Measurements from ENCODE around the gene MRS2. TPM values are rescaled to one million over a fixed set of nuclear protein-coding genes. Genes with fewer than 3 reads are reported as not detected.

The MRS2 gene
- total RNA-seq, 1 experiment from 2014 or later: 19.8 TPM

DNA sequence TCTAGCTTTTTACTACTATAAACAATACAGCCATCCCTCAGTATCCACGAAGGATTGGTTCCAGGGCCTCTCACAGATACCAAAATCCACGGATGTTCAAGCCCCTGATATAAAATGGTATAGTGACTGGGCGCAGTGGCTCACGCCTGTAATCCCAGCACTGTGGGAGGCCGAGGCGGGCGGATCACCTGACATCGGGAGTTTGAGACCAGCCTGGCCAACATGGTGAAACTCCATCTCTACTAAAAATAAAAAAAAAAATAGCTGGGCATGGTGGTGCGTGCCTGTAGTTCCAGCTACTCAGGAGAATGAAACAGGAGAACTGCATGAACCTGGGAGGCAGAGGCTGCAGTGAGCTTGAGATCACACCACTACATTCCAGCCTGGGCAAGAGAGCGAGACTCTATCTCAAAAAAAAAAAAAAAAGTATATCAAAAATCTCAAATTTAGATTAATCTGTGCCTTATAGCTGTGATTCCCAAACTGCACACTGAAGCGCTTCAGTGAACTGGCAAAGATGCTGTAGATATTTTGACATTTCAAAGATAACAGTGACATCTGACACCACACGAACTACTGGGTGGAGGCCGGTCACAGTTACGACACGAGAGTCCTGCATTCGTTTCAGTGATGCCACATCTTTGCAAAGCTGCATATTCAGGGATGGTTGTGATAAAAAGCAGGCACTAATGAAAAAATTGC is 38.3 kb downstream of the MRS2 start:
- no peaks in the 10 kb centered on the region for H3F3A ChIP-seq (ENCODE audit: low read length, unreplicated experiment)
- no TSS peak for BruUV-seq (replicated peaks)
- no peaks in the 10 kb centered on the region for H3K27me3 ChIP-seq (ENCODE audit: low read length)
- no peak overlapping the region for H3K4me3 ChIP-seq (ENCODE audit: low read length)
- H3K36me3 ChIP-seq (ENCODE audit: low read depth, low read length): no peaks in the 10 kb centered on the region
- ChIA-PET POLR2A (ENCODE audit: unreplicated experiment) (no interaction called here), CTCF (no interaction called here)
- no peak for ATAC-seq
- H3K4me1 ChIP-seq (ENCODE audit: insufficient read depth, low read length): 0 out of 2 replicates have a peak, but pooled peaks cover 3% of the 10 kb centered on the region
- intact Hi-C loops (cut with micrococcal nuclease): no loop called here
- DNase-seq: no peak
- no peaks in the 10 kb centered on the region for H3K9me3 ChIP-seq (ENCODE audit: low read length)
- H4K20me1 ChIP-seq (ENCODE audit: low read length): no peaks in the 10 kb centered on the region
- no peaks in the 10 kb centered on the region for H3K9me2 ChIP-seq (replicated peaks; ENCODE audit: low read length)
- H3K27ac ChIP-seq (ENCODE audit: low read length): no peak overlapping the region
- no peaks in the 10 kb centered on the region for H3K79me2 ChIP-seq (ENCODE audit: low read length)
- no peak overlapping the region for H2AFZ ChIP-seq (ENCODE audit: low read length)
- H3K9ac ChIP-seq (ENCODE audit: low read length): no peak overlapping the region
- H3K4me2 ChIP-seq (ENCODE audit: low read length): no peak overlapping the region
- TF ChIP-seq, protein P1, sequence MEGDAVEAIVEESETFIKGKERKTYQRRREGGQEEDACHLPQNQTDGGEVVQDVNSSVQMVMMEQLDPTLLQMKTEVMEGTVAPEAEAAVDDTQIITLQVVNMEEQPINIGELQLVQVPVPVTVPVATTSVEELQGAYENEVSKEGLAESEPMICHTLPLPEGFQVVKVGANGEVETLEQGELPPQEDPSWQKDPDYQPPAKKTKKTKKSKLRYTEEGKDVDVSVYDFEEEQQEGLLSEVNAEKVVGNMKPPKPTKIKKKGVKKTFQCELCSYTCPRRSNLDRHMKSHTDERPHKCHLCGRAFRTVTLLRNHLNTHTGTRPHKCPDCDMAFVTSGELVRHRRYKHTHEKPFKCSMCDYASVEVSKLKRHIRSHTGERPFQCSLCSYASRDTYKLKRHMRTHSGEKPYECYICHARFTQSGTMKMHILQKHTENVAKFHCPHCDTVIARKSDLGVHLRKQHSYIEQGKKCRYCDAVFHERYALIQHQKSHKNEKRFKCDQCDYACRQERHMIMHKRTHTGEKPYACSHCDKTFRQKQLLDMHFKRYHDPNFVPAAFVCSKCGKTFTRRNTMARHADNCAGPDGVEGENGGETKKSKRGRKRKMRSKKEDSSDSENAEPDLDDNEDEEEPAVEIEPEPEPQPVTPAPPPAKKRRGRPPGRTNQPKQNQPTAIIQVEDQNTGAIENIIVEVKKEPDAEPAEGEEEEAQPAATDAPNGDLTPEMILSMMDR (conservative IDR thresholded peaks at IDR 0.05; ENCODE audit: low read depth, low read length): no peak
- TF ChIP-seq EZH2 (IDR thresholded peaks at IDR 0.05; ENCODE audit: low read length, unreplicated experiment): no peak
- no peak for TF ChIP-seq EZH2phosphoT487 (IDR thresholded peaks at IDR 0.05; ENCODE audit: borderline replicate concordance, low read length)

DNA sequence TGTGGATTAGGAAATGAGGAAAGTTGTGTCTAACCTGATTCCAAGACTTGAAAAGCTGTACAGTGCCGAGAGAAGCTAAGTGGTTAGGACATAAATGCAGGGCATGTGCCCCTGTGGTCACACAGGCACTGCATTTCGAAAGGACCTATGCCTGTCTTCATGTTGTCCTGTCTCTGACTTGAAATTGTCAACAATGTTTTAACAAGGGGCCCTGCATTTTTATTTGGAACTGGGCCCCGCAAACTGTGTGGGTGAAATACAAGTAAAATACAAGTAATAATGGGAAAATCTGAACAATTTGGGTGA is 38.8 kb downstream of the MRS2 start:
- Histone ChIP-seq H3K27me3 (ENCODE audit: low read length) (no peaks in the 10 kb centered on the region), H3K9ac (ENCODE audit: low read length) (no peak overlapping the region), H3K36me3 (ENCODE audit: low read depth, low read length) (no peaks in the 10 kb centered on the region), H3K4me3 (ENCODE audit: low read length) (no peak overlapping the region), H3K9me2 (replicated peaks; ENCODE audit: low read length) (no peaks in the 10 kb centered on the region), H3K27ac (ENCODE audit: low read length) (no peak overlapping the region), H2AFZ (ENCODE audit: low read length) (no peak overlapping the region), H3K9me3 (ENCODE audit: low read length) (no peaks in the 10 kb centered on the region), H3K79me2 (ENCODE audit: low read length) (no peaks in the 10 kb centered on the region), H3K4me2 (ENCODE audit: low read length) (no peak overlapping the region), H3F3A (ENCODE audit: low read length, unreplicated experiment) (no peaks in the 10 kb centered on the region), H4K20me1 (ENCODE audit: low read length) (no peaks in the 10 kb centered on the region), H3K4me1 (ENCODE audit: insufficient read depth, low read length) (0 out of 2 replicates have a peak, but pooled peaks cover 3% of the 10 kb centered on the region)
- DNase-seq (no peak), ATAC-seq (no peak)
- TF ChIP-seq EZH2phosphoT487 (IDR thresholded peaks at IDR 0.05; ENCODE audit: borderline replicate concordance, low read length) (no peak), EZH2 (IDR thresholded peaks at IDR 0.05; ENCODE audit: low read length, unreplicated experiment) (no peak)
- TF ChIP-seq, protein P1 (conservative IDR thresholded peaks at IDR 0.05; ENCODE audit: low read depth, low read length): no peak
- CTCF ChIA-PET: no interaction called here
- POLR2A ChIA-PET (ENCODE audit: unreplicated experiment): no interaction called here
- BruUV-seq (replicated peaks): no TSS peak
- intact Hi-C loops (cut with micrococcal nuclease): no loop called here

DNA sequence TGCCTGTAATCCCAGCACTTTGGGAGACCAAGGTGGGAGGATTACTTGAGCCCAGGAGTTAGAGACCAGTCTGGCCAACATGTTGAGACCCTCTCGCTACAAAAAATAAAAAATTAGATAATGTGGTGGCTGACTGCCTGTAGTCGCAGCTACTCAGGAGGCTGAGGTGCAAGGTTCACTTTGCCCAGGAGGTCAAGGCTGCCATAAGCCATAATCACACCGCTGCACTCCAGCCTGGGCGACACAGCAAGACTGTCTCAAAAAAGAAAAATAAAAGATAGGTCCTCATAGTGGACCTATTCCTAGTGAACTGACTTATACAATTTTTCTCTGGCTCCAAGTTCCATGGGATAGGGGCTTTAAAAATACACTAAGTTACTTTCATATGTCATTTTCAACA is 41.9 kb downstream of the MRS2 start:
- BruUV-seq (replicated peaks): no TSS peak
- H3K9me3 ChIP-seq (ENCODE audit: low read length): no peaks in the 10 kb centered on the region
- H4K20me1 ChIP-seq (ENCODE audit: low read length): no peaks in the 10 kb centered on the region
- H3K4me1 ChIP-seq (ENCODE audit: insufficient read depth, low read length): 0 out of 2 replicates have a peak, but pooled peaks cover 3% of the 10 kb centered on the region
- no peaks in the 10 kb centered on the region for H3K9me2 ChIP-seq (replicated peaks; ENCODE audit: low read length)
- H3K4me2 ChIP-seq (ENCODE audit: low read length): no peak overlapping the region
- ATAC-seq: no peak
- intact Hi-C loops (cut with micrococcal nuclease): no loop called here
- H2AFZ ChIP-seq (ENCODE audit: low read length): no peak overlapping the region
- no peaks in the 10 kb centered on the region for H3K79me2 ChIP-seq (ENCODE audit: low read length)
- ChIA-PET POLR2A (ENCODE audit: unreplicated experiment) (no interaction called here), CTCF (no interaction called here)
- TF ChIP-seq EZH2 (IDR thresholded peaks at IDR 0.05; ENCODE audit: low read length, unreplicated experiment): no peak
- no peak for TF ChIP-seq EZH2phosphoT487 (IDR thresholded peaks at IDR 0.05; ENCODE audit: borderline replicate concordance, low read length)
- TF ChIP-seq, protein P1 (conservative IDR thresholded peaks at IDR 0.05; ENCODE audit: low read depth, low read length): no peak
- no peaks in the 10 kb centered on the region for H3K36me3 ChIP-seq (ENCODE audit: low read depth, low read length)
- H3K4me3 ChIP-seq (ENCODE audit: low read length): no peak overlapping the region
- H3K9ac ChIP-seq (ENCODE audit: low read length): no peak overlapping the region
- H3K27me3 ChIP-seq (ENCODE audit: low read length): no peaks in the 10 kb centered on the region
- no peak for DNase-seq
- H3K27ac ChIP-seq (ENCODE audit: low read length): no peak overlapping the region
- H3F3A ChIP-seq (ENCODE audit: low read length, unreplicated experiment): no peaks in the 10 kb centered on the region
